ENCODE data around the gene FBXO31. TPM values are rescaled to one million over a fixed set of nuclear protein-coding genes. Genes with fewer than 3 reads are reported as not detected.
A peak's percentile ranks its signal among the peaks of the same experiment; 100 is the strongest.
"Not testable (repeated sequence)": the region's sequence is repeated elsewhere in the genome, so short reads cannot be mapped to it uniquely, and the experiment has no call there.

Gene FBXO31
- total and polyA plus RNA-seq, 7 donors, result 15.0 to 120 (median 86.7) TPM

- H3K36me3 ChIP-seq, result no peaks in the 10 kb centered on the region
- intact Hi-C loops (cut with DNase I), result loop anchor here (10.0 kb wide), 2 partner anchors 474 to 826 kb away; partner anchors contain the start of gene MTHFSD
- no peaks in the 10 kb centered on the region for H3K27me3 ChIP-seq
- H3K9me3 ChIP-seq, result no peaks in the 10 kb centered on the region
- WGBS, 2 donors, result 66 to 84% methylated on average over 4 of the region's 4 CpGs
- TF ChIP-seq CTCF (IDR thresholded peaks at IDR 0.05) (no peak), EP300 (IDR thresholded peaks at IDR 0.05) (no peak), POLR2AphosphoS5 (IDR thresholded peaks at IDR 0.05) (no peak), POLR2A (IDR thresholded peaks at IDR 0.05) (no peak)
- H3K27ac ChIP-seq, result peak overlapping the region; percentile 91 to 99 (median 98)
- H3K4me1 ChIP-seq, result peaks cover 0 to 67% (median 62%) of the 10 kb centered on the region in 4 donors
- H3K4me3 ChIP-seq, result peak overlapping the region; percentile 79 to 96 (median 87)
- DNase-seq, result peak; percentile 12
Measured at GRCh38 chr16:87380881-87381280, 2.7 kb downstream of the FBXO31 start.

- Histone ChIP-seq H3K27me3 (no peaks in the 10 kb centered on the region), H3K27ac (peak overlapping the region; percentile 91 to 99 (median 98)), H3K9me3 (no peaks in the 10 kb centered on the region), H3K4me1 (peaks cover 0 to 72% (median 67%) of the 10 kb centered on the region in 4 donors), H3K36me3 (no peaks in the 10 kb centered on the region), H3K4me3 (peak overlapping the region in 3 of 4 donors; percentile 79 to 96 (median 85))
- peak; percentile 50 for DNase-seq
- TF ChIP-seq POLR2AphosphoS5 (IDR thresholded peaks at IDR 0.05) (no peak), EP300 (IDR thresholded peaks at IDR 0.05) (no peak), CTCF (IDR thresholded peaks at IDR 0.05) (no peak), POLR2A (IDR thresholded peaks at IDR 0.05) (no peak)
- WGBS, 2 donors, result 88 to 93% methylated on average over 10 of the region's 10 CpGs
- intact Hi-C loops (cut with DNase I), result loop anchor here (10.0 kb wide), 2 partner anchors 474 to 826 kb away; partner anchors contain the start of gene MTHFSD
Measured at GRCh38 chr16:87380403-87380802, 3.2 kb downstream of the FBXO31 start.

- H3K36me3 ChIP-seq; H3K27me3 ChIP-seq; H3K9me3 ChIP-seq; intact Hi-C loops (cut with DNase I); H3K4me3 ChIP-seq: not testable (repeated sequence)
- peak; percentile 36 for DNase-seq
- WGBS, 2 donors, result 20 to 70% methylated on average over 3 of the region's 3 CpGs
- H3K4me1 ChIP-seq, result peaks cover 0 to 76% (median 66%) of the 10 kb centered on the region in 4 donors
- peak overlapping the region in 3 of 4 donors; percentile 97 to 99 (median 98) for H3K27ac ChIP-seq
Measured at GRCh38 chr16:87379312-87379752, 4.2 kb downstream of the FBXO31 start.

- intact Hi-C loops (cut with DNase I), result no loop called here
- peak overlapping the region; percentile 2 to 74 (median 60) for H3K27ac ChIP-seq
Measured at GRCh38 chr16:87376660-87377059, 6.9 kb downstream of the FBXO31 start.

More at GRCh38 chr16:87376660-87377059, 6.9 kb downstream of the FBXO31 start:
- Histone ChIP-seq H3K27me3 (no peaks in the 10 kb centered on the region), H3K9me3 (no peaks in the 10 kb centered on the region), H3K4me1 (peaks cover 0 to 85% (median 67%) of the 10 kb centered on the region in 4 donors), H3K36me3 (no peaks in the 10 kb centered on the region), H3K4me3 (no peak overlapping the region)
- DNase-seq, result no peak
- WGBS, 2 donors, result 91 to 94% methylated on average over 6 of the region's 6 CpGs
- TF ChIP-seq POLR2A (IDR thresholded peaks at IDR 0.05), result no peak
- no peak for TF ChIP-seq CTCF (IDR thresholded peaks at IDR 0.05)
- TF ChIP-seq POLR2AphosphoS5 (IDR thresholded peaks at IDR 0.05), result no peak
- TF ChIP-seq EP300 (IDR thresholded peaks at IDR 0.05), result no peak

All from sigmoid colon (tissue), 7 donors.